Measurements from ENCODE around the gene ZNF181.

- TF ChIP-seq HDAC6 (IDR thresholded peaks at IDR 0.05; ENCODE audit: low read depth, low read length) (no peak), YY1 (IDR thresholded peaks at IDR 0.05; ENCODE audit: low read depth, low read length) (no peak), JUN (IDR thresholded peaks at IDR 0.05; ENCODE audit: low read depth, low read length) (no peak), USF2 (IDR thresholded peaks at IDR 0.05; ENCODE audit: low read length) (no peak), MAFK (IDR thresholded peaks at IDR 0.05; ENCODE audit: low read depth, low read length) (no peak), POLR2A (IDR thresholded peaks at IDR 0.05; ENCODE audit: control extremely low read depth in 1 of 2, low read depth in 2 of 2, low read length in 2 of 2) (no peak), SP2 (IDR thresholded peaks at IDR 0.05; ENCODE audit: low read length) (no peak), RNF2 (IDR thresholded peaks at IDR 0.05; ENCODE audit: borderline replicate concordance, low read depth, low read length, missing control alignments, poor library complexity, severe bottlenecking) (no peak)
- TF ChIP-seq, protein P1, sequence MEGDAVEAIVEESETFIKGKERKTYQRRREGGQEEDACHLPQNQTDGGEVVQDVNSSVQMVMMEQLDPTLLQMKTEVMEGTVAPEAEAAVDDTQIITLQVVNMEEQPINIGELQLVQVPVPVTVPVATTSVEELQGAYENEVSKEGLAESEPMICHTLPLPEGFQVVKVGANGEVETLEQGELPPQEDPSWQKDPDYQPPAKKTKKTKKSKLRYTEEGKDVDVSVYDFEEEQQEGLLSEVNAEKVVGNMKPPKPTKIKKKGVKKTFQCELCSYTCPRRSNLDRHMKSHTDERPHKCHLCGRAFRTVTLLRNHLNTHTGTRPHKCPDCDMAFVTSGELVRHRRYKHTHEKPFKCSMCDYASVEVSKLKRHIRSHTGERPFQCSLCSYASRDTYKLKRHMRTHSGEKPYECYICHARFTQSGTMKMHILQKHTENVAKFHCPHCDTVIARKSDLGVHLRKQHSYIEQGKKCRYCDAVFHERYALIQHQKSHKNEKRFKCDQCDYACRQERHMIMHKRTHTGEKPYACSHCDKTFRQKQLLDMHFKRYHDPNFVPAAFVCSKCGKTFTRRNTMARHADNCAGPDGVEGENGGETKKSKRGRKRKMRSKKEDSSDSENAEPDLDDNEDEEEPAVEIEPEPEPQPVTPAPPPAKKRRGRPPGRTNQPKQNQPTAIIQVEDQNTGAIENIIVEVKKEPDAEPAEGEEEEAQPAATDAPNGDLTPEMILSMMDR (IDR thresholded peaks at IDR 0.05; ENCODE audit: control extremely low read depth in 1 of 3, insufficient read depth in 1 of 3, low read depth in 1 of 3, low read length in 3 of 3), result no peak
These were observed 737 bp upstream of the ZNF181 start for GRCh38 chr19:34733266-34733745.
